Endothelial cell (in vitro differentiated cells): ENCODE data around the gene SEC14L3. TPM values are rescaled to one million over a fixed set of nuclear protein-coding genes. Genes with fewer than 3 reads are reported as not detected.
"Not testable (repeated sequence)": the region's sequence is repeated elsewhere in the genome, so short reads cannot be mapped to it uniquely, and the experiment has no call there.

Experiments
- DNase-seq: peaks from one replicate; pipeline ENCODE4 v3.0.0; 2021; ENCODE audit warnings: low spot score
- H3K27ac Mint-ChIP-seq: one replicate; pipeline ENCODE4 v1.8.0; 2021; ENCODE audit warnings: mixed read lengths, inconsistent platforms; ENCODE audit not compliant: unreplicated experiment
- H3K27me3 Mint-ChIP-seq: one replicate; pipeline ENCODE4 v1.8.0; 2021; ENCODE audit warnings: mild to moderate bottlenecking, moderate library complexity, mixed read lengths, inconsistent platforms; ENCODE audit not compliant: unreplicated experiment
- H3K36me3 Mint-ChIP-seq: one replicate; pipeline ENCODE4 v1.8.0; 2021; ENCODE audit warnings: mild to moderate bottlenecking, low read depth, mixed read lengths, inconsistent platforms; ENCODE audit not compliant: unreplicated experiment
- H3K4me1 Mint-ChIP-seq: one replicate; pipeline ENCODE4 v1.8.0; 2021; ENCODE audit warnings: mild to moderate bottlenecking, mixed read lengths, inconsistent platforms; ENCODE audit not compliant: unreplicated experiment
- H3K4me3 Mint-ChIP-seq: one replicate; pipeline ENCODE4 v1.8.0; 2021; ENCODE audit warnings: mild to moderate bottlenecking, mixed read lengths, inconsistent platforms; ENCODE audit not compliant: unreplicated experiment
- H3K9me3 Mint-ChIP-seq: one replicate; pipeline ENCODE4 v1.8.0; 2021; ENCODE audit warnings: mixed read lengths, inconsistent platforms; ENCODE audit not compliant: unreplicated experiment
- CTCF ChIP-seq: fragments of 200-600 bp; sonication (generic); IDR thresholded peaks from one replicate; pipeline ENCODE4 v1.5.0; 2021; ENCODE audit warnings: antibody characterized with exemption; ENCODE audit not compliant: unreplicated experiment
- total RNA-seq: library from RNA; stranded (reverse); fragmentation: NEBNext Ultra II Directional; extraction: Animal tissue kit (Norgen Biotek cat#: 25700); gene quantifications from one replicate; pipeline ENCODE4 v1.2.1, GENCODE V29; 2021; ENCODE audit not compliant: unreplicated experiment

Gene SEC14L3
- total RNA-seq, 1 donor from 2014 or later, result not detected

GRCh38 chr22:30457981-30458380, 13.8 kb downstream of the SEC14L3 start:
- no peak for DNase-seq
- no peak overlapping the region for H3K27ac Mint-ChIP-seq
- no peaks in the 10 kb centered on the region for H3K36me3 Mint-ChIP-seq
- no peak overlapping the region for H3K4me3 Mint-ChIP-seq
- no peak for TF ChIP-seq CTCF
- H3K27me3 Mint-ChIP-seq, result peaks cover 6% of the 10 kb centered on the region
- H3K9me3 Mint-ChIP-seq, result no peaks in the 10 kb centered on the region
- H3K4me1 Mint-ChIP-seq, result peaks cover 13% of the 10 kb centered on the region

GRCh38 chr22:30455075-30455840, 16.6 kb downstream of the SEC14L3 start:
- Mint-ChIP-seq H3K27me3 (peaks cover 2% of the 10 kb centered on the region), H3K4me1 (peaks cover 13% of the 10 kb centered on the region), H3K4me3 (no peak overlapping the region), H3K36me3 (no peaks in the 10 kb centered on the region), H3K27ac (no peak overlapping the region), H3K9me3 (no peaks in the 10 kb centered on the region)
- TF ChIP-seq CTCF, result no peak
- DNase-seq, result no peak

DNA sequence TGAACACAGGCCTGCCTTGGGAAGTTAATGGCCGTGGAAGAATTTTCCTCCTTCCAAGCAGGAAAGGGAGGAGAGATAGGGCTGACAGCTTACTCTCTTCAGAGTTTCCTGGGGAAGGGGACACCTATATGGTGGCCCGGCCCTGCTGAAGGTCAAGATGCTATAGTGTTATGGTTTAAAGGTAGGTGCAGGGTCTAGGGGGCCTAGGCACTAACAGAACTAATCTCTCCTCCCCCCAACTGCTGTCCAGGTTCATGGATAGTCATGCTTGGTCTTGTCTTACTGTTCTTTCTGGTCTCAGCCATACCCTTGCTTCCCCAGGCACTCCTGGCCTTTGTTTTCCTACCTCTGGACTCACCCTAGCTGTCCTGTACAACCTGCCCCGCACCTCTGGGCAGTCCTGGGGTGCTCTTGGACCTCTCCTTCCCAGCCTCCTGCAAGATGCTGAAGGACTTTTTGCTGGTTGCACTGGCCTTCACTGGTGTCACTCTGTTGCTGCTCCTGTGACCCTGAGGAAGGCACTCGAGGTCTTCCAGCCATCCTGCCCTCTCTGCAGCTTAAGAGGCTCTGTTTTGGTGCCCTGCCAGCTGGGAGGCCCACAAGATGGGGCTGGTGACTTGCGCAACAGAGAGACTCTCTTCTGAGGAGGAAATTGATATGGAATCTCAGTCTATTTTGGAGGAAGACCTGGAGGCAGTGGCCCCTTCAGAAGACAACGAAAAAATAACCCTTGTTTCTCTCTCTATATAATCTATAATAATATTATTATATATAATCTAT, 17.9 kb downstream of the SEC14L3 start:
- Mint-ChIP-seq H3K27ac (no peak overlapping the region), H3K4me3 (no peak overlapping the region), H3K9me3 (no peaks in the 10 kb centered on the region), H3K36me3 (no peaks in the 10 kb centered on the region), H3K27me3 (peaks cover 2% of the 10 kb centered on the region), H3K4me1 (peaks cover 13% of the 10 kb centered on the region)
- TF ChIP-seq CTCF, result no peak
- DNase-seq, result peak; percentile 30

GRCh38 chr22:30452861-30453260, 19.0 kb downstream of the SEC14L3 start:
- Mint-ChIP-seq H3K27ac (no peak overlapping the region), H3K4me3 (no peak overlapping the region)
- no peak for TF ChIP-seq CTCF

DNA sequence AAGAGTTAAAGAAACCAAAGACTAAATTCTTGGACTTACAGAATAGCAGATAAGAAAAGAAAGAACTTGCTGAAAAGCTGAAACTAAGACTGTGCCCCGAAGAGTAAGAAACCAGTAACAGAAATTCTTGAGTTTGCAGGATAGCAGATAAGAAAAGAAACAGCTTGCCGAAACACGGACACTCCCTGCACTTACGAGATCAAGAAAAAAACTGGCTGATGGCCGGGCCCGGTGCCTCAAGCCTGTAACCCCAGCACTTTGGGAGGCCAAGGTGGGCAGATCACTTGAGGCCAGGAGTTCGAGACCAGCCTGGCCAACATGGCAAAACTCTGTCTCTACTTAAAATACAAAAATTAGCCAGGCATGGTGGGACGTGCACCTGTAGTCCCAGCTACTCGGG, 20.3 kb downstream of the SEC14L3 start:
- DNase-seq, H3K27ac Mint-ChIP-seq, H3K36me3 Mint-ChIP-seq, H3K27me3 Mint-ChIP-seq, H3K9me3 Mint-ChIP-seq, H3K4me3 Mint-ChIP-seq: not testable (repeated sequence)
- H3K4me1 Mint-ChIP-seq, result peaks cover 10% of the 10 kb centered on the region

More at GRCh38 chr22:30452861-30453260, 19.0 kb downstream of the SEC14L3 start:
- Mint-ChIP-seq H3K27me3 (no peaks in the 10 kb centered on the region), H3K36me3 (no peaks in the 10 kb centered on the region), H3K9me3 (no peaks in the 10 kb centered on the region), H3K4me1 (peaks cover 13% of the 10 kb centered on the region)
- no peak for DNase-seq
